Fibroblast of lung (primary cell): Measurements from ENCODE around the gene C20orf144.

Experiments
- EZH2 ChIP-seq: IDR thresholded peaks from 2 replicates; pipeline ENCODE4 v1.5.1; 2012; ENCODE audit warnings: low read length, control low read depth, mild to moderate bottlenecking; ENCODE audit errors: missing control alignments
- TF ChIP-seq, protein P1 (sequence below), 2 donors: IDR thresholded peaks in 1 of 2; conservative IDR thresholded peaks in 1 of 2; 1 replicate in 1 of 2; 2 replicates in 1 of 2; pipeline ENCODE4 v1.5.1; 2011 to 2012; ENCODE audit warnings: low read length in 2 of 2, control low read depth in 1 of 2, inconsistent platforms in 1 of 2, low read depth in 1 of 2, mild to moderate bottlenecking in 1 of 2

DNA sequence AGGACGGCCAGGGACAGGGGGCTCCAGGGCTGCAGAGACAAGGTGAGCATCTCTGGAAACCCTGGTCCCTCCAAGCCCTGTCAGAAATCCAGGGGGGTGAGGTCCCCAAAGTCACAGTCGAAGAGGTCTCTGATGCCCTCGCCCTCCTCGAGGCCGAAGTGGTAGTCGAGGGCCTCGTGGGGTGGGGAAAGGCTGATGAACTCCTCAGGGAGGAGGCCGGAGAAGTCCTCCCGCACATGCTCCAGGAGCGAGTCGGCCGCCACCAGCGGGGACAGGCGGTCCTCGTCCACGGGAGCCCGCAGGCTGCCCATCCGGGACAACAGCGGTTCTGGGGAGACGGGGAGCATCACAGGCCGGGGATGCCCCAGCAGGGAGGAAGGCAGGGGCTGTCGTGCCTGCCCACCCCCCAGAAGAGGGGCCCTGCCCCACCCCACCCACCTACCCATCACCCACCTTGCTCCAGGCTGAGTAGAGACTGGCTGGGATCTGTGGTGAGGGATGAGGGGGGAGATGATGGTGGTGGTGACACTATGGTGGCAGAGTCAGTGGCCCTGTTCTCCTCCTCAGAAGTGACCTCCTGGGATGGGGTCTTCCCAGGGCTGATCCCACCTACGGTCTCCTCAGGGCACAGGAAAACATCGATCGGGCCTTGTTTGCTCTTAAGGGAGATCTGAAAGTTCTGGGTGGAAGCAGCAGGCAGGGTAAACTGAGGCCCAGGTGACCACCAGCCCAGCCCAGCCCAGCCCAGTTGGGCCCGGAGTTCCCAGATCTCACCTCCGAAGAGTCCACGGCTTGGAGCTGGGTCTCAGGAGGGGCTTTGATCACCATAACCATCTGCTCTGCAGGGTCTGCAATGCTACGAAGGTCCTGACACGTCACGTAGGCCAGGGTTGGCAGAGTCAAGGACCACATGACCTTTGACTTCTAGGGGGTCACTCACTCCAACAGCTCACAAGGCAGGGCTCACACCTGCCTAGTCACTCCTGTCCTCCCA is 14.8 kb downstream of the C20orf144 start:
- TF ChIP-seq, protein P1, sequence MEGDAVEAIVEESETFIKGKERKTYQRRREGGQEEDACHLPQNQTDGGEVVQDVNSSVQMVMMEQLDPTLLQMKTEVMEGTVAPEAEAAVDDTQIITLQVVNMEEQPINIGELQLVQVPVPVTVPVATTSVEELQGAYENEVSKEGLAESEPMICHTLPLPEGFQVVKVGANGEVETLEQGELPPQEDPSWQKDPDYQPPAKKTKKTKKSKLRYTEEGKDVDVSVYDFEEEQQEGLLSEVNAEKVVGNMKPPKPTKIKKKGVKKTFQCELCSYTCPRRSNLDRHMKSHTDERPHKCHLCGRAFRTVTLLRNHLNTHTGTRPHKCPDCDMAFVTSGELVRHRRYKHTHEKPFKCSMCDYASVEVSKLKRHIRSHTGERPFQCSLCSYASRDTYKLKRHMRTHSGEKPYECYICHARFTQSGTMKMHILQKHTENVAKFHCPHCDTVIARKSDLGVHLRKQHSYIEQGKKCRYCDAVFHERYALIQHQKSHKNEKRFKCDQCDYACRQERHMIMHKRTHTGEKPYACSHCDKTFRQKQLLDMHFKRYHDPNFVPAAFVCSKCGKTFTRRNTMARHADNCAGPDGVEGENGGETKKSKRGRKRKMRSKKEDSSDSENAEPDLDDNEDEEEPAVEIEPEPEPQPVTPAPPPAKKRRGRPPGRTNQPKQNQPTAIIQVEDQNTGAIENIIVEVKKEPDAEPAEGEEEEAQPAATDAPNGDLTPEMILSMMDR (conservative IDR thresholded peaks at IDR 0.05 in 1 of 2, IDR thresholded peaks at IDR 0.05 in 1 of 2; ENCODE audit: low read depth in 1 of 2, low read length in 2 of 2), result no peak
- no peak for TF ChIP-seq EZH2
